ENCODE results near the gene LRIG2. TPM values are rescaled to one million over a fixed set of nuclear protein-coding genes. Genes with fewer than 3 reads are reported as not detected.

The LRIG2 gene
- total and polyA plus RNA-seq, 2 experiments from 2014 or later, result 10.0 to 40.4 TPM

- no peaks in the 10 kb centered on the region for H3K27me3 Mint-ChIP-seq (ENCODE audit: insufficient read depth, low read depth, poor library complexity)
- no peak overlapping the region for H3K27ac ChIP-seq (ENCODE audit: low read depth)
- no peak for ATAC-seq
- peaks cover 6% of the 10 kb centered on the region; the same call in 1 of the 2 replicates for H3K36me3 ChIP-seq (ENCODE audit: insufficient read depth)
- no peak for DNase-seq (ENCODE audit: low spot score)
- H4K20me1 ChIP-seq (replicated peaks; ENCODE audit: insufficient read depth), result no peaks in the 10 kb centered on the region
- no peaks in the 10 kb centered on the region for H3K9me3 Mint-ChIP-seq
- H3K4me3 ChIP-seq, result no peak overlapping the region
- H3K4me1 ChIP-seq (ENCODE audit: insufficient read depth), result peaks cover 8% of the 10 kb centered on the region; the same call in 1 of the 2 replicates
- H3F3A ChIP-seq (replicated peaks; ENCODE audit: low read depth), result no peaks in the 10 kb centered on the region
- H2AFZ ChIP-seq, result no peak overlapping the region
- H3K27ac Mint-ChIP-seq, result no peak overlapping the region
- peaks cover 7% of the 10 kb centered on the region; the same call in 2 of the 3 replicates for H3K36me3 Mint-ChIP-seq (ENCODE audit: low read depth)
- H3K4me3 Mint-ChIP-seq, result no peak overlapping the region
- TF ChIP-seq JUNB (IDR thresholded peaks at IDR 0.05; ENCODE audit: unreplicated experiment) (no peak), NANOG (IDR thresholded peaks at IDR 0.05; ENCODE audit: borderline replicate concordance) (no peak), EZH2 (IDR thresholded peaks at IDR 0.05; ENCODE audit: low read depth, unreplicated experiment) (no peak), STAT1 (IDR thresholded peaks at IDR 0.05; ENCODE audit: unreplicated experiment) (no peak), ZNF114 (CRISPR knock-in tag; IDR thresholded peaks at IDR 0.05) (no peak), CREB1 (CRISPR knock-in tag; IDR thresholded peaks at IDR 0.05; ENCODE audit: low read depth) (no peak), POLR2AphosphoS5 (IDR thresholded peaks at IDR 0.05; ENCODE audit: low read depth) (no peak)
- TF ChIP-seq, protein P1, sequence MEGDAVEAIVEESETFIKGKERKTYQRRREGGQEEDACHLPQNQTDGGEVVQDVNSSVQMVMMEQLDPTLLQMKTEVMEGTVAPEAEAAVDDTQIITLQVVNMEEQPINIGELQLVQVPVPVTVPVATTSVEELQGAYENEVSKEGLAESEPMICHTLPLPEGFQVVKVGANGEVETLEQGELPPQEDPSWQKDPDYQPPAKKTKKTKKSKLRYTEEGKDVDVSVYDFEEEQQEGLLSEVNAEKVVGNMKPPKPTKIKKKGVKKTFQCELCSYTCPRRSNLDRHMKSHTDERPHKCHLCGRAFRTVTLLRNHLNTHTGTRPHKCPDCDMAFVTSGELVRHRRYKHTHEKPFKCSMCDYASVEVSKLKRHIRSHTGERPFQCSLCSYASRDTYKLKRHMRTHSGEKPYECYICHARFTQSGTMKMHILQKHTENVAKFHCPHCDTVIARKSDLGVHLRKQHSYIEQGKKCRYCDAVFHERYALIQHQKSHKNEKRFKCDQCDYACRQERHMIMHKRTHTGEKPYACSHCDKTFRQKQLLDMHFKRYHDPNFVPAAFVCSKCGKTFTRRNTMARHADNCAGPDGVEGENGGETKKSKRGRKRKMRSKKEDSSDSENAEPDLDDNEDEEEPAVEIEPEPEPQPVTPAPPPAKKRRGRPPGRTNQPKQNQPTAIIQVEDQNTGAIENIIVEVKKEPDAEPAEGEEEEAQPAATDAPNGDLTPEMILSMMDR (conservative IDR thresholded peaks at IDR 0.05; ENCODE audit: low read depth in 2 of 2), result no peak
- TF ChIP-seq, protein P2, sequence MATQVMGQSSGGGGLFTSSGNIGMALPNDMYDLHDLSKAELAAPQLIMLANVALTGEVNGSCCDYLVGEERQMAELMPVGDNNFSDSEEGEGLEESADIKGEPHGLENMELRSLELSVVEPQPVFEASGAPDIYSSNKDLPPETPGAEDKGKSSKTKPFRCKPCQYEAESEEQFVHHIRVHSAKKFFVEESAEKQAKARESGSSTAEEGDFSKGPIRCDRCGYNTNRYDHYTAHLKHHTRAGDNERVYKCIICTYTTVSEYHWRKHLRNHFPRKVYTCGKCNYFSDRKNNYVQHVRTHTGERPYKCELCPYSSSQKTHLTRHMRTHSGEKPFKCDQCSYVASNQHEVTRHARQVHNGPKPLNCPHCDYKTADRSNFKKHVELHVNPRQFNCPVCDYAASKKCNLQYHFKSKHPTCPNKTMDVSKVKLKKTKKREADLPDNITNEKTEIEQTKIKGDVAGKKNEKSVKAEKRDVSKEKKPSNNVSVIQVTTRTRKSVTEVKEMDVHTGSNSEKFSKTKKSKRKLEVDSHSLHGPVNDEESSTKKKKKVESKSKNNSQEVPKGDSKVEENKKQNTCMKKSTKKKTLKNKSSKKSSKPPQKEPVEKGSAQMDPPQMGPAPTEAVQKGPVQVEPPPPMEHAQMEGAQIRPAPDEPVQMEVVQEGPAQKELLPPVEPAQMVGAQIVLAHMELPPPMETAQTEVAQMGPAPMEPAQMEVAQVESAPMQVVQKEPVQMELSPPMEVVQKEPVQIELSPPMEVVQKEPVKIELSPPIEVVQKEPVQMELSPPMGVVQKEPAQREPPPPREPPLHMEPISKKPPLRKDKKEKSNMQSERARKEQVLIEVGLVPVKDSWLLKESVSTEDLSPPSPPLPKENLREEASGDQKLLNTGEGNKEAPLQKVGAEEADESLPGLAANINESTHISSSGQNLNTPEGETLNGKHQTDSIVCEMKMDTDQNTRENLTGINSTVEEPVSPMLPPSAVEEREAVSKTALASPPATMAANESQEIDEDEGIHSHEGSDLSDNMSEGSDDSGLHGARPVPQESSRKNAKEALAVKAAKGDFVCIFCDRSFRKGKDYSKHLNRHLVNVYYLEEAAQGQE (IDR thresholded peaks at IDR 0.05; ENCODE audit: unreplicated experiment), result no peak
- H3K9me2 ChIP-seq (ENCODE audit: insufficient read depth), result 0 out of 2 replicates have a peak, but pooled peaks cover under 1% of the 10 kb centered on the region
- H3K27me3 ChIP-seq (ENCODE audit: insufficient read depth), result no peaks in the 10 kb centered on the region
- no peaks in the 10 kb centered on the region for H3K79me2 ChIP-seq (replicated peaks; ENCODE audit: insufficient read depth)
- no peak overlapping the region for H3K4me2 ChIP-seq
- peaks cover 6% of the 10 kb centered on the region; the same call in 2 of the 3 replicates for H3K4me1 Mint-ChIP-seq
These were observed 64.6 kb downstream of the LRIG2 start for GRCh38 chr1:113137563-113137962.

GRCh38 chr1:113138778-113139177 lies 65.8 kb downstream of the LRIG2 start:
- no peaks in the 10 kb centered on the region for H4K20me1 ChIP-seq (replicated peaks; ENCODE audit: insufficient read depth)
- Mint-ChIP-seq H3K27ac (no peak overlapping the region), H3K9me3 (no peaks in the 10 kb centered on the region), H3K27me3 (ENCODE audit: insufficient read depth, low read depth, poor library complexity) (no peaks in the 10 kb centered on the region), H3K36me3 (ENCODE audit: low read depth) (peaks cover 7% of the 10 kb centered on the region; the same call in 2 of the 3 replicates), H3K4me3 (no peak overlapping the region), H3K4me1 (peaks cover 9% of the 10 kb centered on the region; the same call in 2 of the 3 replicates)
- H3K36me3 ChIP-seq (ENCODE audit: insufficient read depth), result peaks cover 6% of the 10 kb centered on the region; the same call in 1 of the 2 replicates
- no peaks in the 10 kb centered on the region for H3K27me3 ChIP-seq (ENCODE audit: insufficient read depth)
- 0 out of 2 replicates have a peak, but pooled peaks cover 4% of the 10 kb centered on the region for H3K9me2 ChIP-seq (ENCODE audit: insufficient read depth)
- no peak overlapping the region for H3K27ac ChIP-seq (ENCODE audit: low read depth)
- H3K4me3 ChIP-seq, result no peak overlapping the region
- ATAC-seq (no peak), DNase-seq (ENCODE audit: low spot score) (no peak)
- H3K4me2 ChIP-seq, result no peak overlapping the region
- H3K4me1 ChIP-seq (ENCODE audit: insufficient read depth), result peaks cover 15% of the 10 kb centered on the region
- H3F3A ChIP-seq (replicated peaks; ENCODE audit: low read depth), result no peaks in the 10 kb centered on the region
- H2AFZ ChIP-seq, result no peak overlapping the region
- no peaks in the 10 kb centered on the region for H3K79me2 ChIP-seq (replicated peaks; ENCODE audit: insufficient read depth)
- TF ChIP-seq ZNF331 (CRISPR knock-in tag; IDR thresholded peaks at IDR 0.05; ENCODE audit: low read depth) (no peak), JUNB (IDR thresholded peaks at IDR 0.05; ENCODE audit: unreplicated experiment) (no peak), STAT1 (IDR thresholded peaks at IDR 0.05; ENCODE audit: unreplicated experiment) (no peak), CREB1 (CRISPR knock-in tag; IDR thresholded peaks at IDR 0.05; ENCODE audit: low read depth) (no peak)
- TF ChIP-seq, protein P3, sequence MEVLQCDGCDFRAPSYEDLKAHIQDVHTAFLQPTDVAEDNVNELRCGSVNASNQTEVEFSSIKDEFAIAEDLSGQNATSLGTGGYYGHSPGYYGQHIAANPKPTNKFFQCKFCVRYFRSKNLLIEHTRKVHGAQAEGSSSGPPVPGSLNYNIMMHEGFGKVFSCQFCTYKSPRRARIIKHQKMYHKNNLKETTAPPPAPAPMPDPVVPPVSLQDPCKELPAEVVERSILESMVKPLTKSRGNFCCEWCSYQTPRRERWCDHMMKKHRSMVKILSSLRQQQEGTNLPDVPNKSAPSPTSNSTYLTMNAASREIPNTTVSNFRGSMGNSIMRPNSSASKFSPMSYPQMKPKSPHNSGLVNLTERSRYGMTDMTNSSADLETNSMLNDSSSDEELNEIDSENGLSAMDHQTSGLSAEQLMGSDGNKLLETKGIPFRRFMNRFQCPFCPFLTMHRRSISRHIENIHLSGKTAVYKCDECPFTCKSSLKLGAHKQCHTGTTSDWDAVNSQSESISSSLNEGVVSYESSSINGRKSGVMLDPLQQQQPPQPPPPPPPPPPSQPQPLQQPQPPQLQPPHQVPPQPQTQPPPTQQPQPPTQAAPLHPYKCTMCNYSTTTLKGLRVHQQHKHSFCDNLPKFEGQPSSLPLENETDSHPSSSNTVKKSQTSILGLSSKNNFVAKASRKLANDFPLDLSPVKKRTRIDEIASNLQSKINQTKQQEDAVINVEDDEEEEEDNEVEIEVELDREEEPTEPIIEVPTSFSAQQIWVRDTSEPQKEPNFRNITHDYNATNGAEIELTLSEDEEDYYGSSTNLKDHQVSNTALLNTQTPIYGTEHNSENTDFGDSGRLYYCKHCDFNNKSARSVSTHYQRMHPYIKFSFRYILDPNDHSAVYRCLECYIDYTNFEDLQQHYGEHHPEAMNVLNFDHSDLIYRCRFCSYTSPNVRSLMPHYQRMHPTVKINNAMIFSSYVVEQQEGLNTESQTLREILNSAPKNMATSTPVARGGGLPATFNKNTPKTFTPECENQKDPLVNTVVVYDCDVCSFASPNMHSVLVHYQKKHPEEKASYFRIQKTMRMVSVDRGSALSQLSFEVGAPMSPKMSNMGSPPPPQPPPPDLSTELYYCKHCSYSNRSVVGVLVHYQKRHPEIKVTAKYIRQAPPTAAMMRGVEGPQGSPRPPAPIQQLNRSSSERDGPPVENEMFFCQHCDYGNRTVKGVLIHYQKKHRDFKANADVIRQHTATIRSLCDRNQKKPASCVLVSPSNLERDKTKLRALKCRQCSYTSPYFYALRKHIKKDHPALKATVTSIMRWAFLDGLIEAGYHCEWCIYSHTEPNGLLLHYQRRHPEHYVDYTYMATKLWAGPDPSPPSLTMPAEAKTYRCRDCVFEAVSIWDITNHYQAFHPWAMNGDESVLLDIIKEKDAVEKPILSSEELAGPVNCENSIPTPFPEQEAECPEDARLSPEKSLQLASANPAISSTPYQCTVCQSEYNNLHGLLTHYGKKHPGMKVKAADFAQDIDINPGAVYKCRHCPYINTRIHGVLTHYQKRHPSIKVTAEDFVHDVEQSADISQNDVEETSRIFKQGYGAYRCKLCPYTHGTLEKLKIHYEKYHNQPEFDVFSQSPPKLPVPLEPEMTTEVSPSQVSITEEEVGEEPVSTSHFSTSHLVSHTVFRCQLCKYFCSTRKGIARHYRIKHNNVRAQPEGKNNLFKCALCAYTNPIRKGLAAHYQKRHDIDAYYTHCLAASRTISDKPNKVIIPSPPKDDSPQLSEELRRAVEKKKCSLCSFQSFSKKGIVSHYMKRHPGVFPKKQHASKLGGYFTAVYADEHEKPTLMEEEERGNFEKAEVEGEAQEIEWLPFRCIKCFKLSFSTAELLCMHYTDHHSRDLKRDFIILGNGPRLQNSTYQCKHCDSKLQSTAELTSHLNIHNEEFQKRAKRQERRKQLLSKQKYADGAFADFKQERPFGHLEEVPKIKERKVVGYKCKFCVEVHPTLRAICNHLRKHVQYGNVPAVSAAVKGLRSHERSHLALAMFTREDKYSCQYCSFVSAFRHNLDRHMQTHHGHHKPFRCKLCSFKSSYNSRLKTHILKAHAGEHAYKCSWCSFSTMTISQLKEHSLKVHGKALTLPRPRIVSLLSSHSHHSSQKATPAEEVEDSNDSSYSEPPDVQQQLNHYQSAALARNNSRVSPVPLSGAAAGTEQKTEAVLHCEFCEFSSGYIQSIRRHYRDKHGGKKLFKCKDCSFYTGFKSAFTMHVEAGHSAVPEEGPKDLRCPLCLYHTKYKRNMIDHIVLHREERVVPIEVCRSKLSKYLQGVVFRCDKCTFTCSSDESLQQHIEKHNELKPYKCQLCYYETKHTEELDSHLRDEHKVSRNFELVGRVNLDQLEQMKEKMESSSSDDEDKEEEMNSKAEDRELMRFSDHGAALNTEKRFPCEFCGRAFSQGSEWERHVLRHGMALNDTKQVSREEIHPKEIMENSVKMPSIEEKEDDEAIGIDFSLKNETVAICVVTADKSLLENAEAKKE (CRISPR knock-in tag; IDR thresholded peaks at IDR 0.05), result no peak
